NCI-H748 (cell line): Measurements from ENCODE around the gene SPATA31C1.
"Not testable (repeated sequence)": the region's sequence is repeated elsewhere in the genome, so short reads cannot be mapped to it uniquely, and the experiment has no call there.

Source experiments
- DNase-seq: peaks from one replicate; lab custom pipeline; 2025; ENCODE audit not compliant: unreplicated experiment; lab: John Stamatoyannopoulos, UW

Gene SPATA31C1

GRCh38 chr9:87886210-87886932, 31.4 kb upstream of the SPATA31C1 start:
- no peak for DNase-seq

GRCh38 chr9:87886933-87887505, 30.7 kb upstream of the SPATA31C1 start:
- no peak for DNase-seq

- no peak for DNase-seq
These were observed 29.9 kb upstream of the SPATA31C1 start for GRCh38 chr9:87887661-87888480.

DNA sequence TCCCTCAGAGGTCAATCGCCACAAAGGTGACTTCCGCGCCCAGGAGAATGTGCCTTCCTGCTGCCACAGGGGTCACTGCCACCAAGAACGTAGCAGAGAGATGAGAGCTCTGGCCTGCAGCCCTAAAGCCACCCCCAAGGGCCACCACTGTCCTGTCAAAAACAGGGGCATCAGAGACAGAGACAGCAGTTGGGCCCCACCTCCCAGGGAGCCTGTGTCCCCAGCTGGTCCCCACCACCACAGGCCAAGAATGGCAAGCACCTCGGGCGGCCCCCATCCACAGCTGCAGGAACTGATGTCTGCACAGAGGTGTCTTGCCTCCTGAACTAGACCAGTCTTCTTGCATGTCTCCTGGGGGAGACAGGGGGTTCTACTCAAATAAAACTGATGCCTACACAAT, 29.3 kb upstream of the SPATA31C1 start:
- DNase-seq: no peak

GRCh38 chr9:87889065-87889881, 28.5 kb upstream of the SPATA31C1 start:
- DNase-seq: no peak

DNA sequence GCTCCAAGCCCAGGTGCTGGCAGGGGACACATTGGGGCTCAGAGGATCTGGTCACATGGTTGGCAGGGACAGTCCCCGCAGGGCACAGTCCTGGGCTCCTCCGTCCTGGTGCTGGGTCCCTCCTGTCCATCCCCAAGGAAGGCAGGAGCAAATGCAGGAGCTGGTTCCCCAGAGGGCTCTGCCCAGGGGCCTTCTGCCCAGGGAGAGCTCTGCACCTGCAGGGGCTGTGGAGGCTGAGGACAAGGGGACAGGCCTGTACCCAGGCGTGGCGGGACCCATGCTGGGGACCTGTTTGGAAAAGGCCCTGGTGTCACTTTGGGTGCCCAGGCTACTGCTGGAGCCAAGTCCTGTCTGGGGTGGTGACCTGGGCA, 27.9 kb upstream of the SPATA31C1 start:
- no peak for DNase-seq

GRCh38 chr9:87890837-87891236, 26.9 kb upstream of the SPATA31C1 start:
- no peak for DNase-seq

GRCh38 chr9:87891754-87892153, 26.0 kb upstream of the SPATA31C1 start:
- no peak for DNase-seq

- DNase-seq: no peak
These were observed 24.8 kb upstream of the SPATA31C1 start for GRCh38 chr9:87892956-87893355.

- no peak for DNase-seq
These were observed 22.6 kb upstream of the SPATA31C1 start for GRCh38 chr9:87894998-87895625.

DNA sequence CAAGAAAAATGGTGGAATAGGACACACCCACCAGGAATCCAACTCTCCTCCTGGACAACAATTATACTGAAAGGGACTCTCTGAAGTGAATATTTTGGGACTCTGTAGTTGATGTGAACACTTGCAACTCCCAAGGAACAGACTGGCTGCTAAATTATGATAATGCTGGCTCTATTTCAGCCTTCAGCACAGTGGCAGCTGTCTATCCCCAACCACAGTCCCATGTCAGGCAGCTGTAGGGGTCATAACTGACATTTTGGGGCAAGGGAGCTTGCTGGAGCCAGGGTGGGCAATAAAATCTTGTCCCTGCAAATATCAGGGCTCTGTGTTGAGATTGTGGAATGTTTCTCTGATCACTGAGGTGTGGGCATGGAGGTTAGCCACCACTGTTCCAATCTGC, 20.9 kb upstream of the SPATA31C1 start:
- no peak for DNase-seq

DNA sequence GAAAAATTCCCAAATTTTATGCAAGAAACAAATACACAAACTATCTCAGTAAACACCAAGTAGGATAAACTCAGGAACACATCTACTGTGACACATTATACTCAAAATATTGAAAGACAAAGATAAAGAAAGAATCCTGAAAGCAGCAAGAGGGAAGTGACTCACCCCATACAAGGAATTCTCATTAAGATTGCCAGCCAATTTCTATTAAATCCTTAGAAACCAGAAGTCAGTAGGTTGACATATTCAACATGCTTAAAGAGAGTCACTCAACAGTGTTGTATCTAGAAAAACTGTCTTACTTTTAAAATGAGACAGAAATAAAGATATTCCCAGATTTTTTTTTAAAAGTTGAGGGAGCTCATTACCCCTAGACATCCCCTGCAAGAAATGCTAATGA, 19.6 kb upstream of the SPATA31C1 start:
- no peak for DNase-seq

- DNase-seq: not testable (repeated sequence)
These were observed 15.4 kb upstream of the SPATA31C1 start for GRCh38 chr9:87902371-87902770.

- DNase-seq: peak; percentile 79
These were observed 8.3 kb upstream of the SPATA31C1 start for GRCh38 chr9:87909310-87910041.

GRCh38 chr9:87910821-87911220, 6.9 kb upstream of the SPATA31C1 start:
- DNase-seq: no peak

DNA sequence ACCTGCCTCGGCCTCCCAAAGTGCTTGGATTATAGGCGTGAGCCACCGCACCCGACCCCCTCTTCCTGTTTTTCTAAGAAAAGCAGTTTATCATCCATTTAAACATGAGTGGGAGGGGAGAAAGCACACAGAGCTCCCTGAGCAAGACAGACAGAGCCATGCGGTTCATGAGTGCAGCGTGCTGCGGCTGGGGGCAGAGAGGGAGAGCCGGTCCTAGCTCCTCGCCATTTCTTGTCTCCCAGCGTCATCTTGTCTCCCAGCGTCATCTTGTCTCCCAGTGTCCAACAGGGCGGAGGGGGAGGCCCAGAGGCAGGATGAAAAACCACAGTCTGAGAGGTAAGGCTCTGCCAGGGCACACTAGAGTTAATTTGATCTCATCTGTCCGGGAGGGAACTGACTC, 1.3 kb downstream of the SPATA31C1 start:
- not testable (repeated sequence) for DNase-seq

- DNase-seq: not testable (repeated sequence)
These were observed 3.8 kb downstream of the SPATA31C1 start for GRCh38 chr9:87921561-87921960.

GRCh38 chr9:87923012-87923411, 5.2 kb downstream of the SPATA31C1 start:
- DNase-seq: not testable (repeated sequence)

GRCh38 chr9:87924851-87925250, 7.1 kb downstream of the SPATA31C1 start:
- DNase-seq: not testable (repeated sequence)

- not testable (repeated sequence) for DNase-seq
These were observed 11.4 kb downstream of the SPATA31C1 start for GRCh38 chr9:87929152-87929551.
